ENCODE measurements around the gene LMAN1L.
A peak's percentile ranks its signal among the peaks of the same experiment; 100 is the strongest.

DNA sequence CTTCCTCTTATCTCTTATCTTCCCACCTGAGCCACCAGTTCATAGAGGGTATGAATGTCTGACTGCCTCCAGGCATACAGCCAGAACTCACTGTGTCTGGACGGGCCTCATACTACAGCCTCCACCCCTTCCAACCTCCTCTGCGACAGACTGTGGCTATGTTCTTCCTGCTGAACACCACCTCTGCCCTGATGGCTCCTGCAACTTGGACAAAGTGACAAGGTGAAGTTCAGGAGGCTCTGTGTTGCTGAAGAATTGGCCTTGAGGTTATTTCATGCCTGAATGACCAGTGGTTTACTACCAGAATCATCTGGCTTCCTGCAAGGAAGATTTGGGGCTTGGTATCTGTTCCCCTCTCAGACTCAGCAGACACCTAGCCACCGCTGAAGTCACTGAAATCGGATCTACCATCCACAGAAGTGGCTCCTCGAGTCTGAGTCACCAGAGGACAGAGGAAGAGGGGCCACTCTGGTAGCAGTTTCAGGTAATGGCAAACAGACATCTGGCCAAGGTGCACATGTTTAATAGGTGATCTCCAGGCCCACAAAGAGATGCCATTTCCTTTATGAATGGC lies 44.5 kb downstream of the LMAN1L start:
- no peak for TF ChIP-seq GATA3 (IDR thresholded peaks at IDR 0.05; ENCODE audit: low read depth, low read length)
- TF ChIP-seq GATA2 (IDR thresholded peaks at IDR 0.05; ENCODE audit: low read depth, low read length), result peak; percentile 38; the same call in 1 of the 2 replicates

All from SH-SY5Y (cell line).